Measurements from ENCODE around the gene PRSS48. TPM values are rescaled to one million over a fixed set of nuclear protein-coding genes. Genes with fewer than 3 reads are reported as not detected.

The PRSS48 gene
- not detected in 2 replicates for total RNA-seq

GRCh38 chr4:151276787-151277562, at the start of gene PRSS48:
Gene PRSS48, plus strand, starts transcription at chr4:151277161. Its CDS starts 12 bp downstream, at chr4:151277173.

DNA sequence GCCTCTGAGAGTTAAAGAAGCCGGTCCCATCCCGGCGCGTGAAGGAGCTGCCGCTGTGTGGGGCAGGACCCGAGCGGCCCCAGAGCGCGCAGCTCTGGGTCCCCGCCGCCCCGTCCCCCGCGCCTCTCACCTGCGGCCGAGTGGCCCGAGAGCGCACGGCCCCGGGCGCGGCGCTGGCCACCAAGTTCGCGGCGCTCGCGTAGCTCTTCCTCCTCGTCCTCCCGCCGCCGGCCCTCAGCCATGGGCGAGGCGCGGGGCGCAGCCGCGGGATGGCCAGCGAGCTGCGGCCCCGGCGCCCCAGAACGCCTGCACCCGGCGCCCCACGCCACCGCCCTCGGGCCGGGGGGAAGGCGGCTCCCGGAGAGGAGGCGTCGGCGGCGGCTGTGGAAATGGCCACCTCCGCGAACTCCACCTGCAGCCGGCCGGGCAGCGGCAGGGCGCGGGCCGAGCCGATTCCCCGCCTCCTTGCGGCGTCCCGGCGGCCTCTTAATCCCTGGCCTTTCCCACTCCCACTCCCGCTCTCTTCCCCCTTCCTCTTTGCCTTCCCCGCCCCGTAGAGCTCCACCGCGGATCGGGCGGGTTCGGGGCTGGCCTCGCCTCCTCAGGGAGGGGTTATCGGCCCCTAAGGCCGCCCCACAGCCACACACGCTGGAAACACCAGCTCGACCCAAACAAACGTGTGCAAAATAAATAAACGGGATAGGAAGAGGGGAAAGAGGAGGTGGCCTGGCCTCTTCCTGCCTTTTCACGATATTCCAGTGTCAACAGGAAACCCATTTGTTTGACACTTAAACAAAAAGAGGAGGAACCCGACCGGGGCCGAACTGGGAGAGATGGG, 48.4 kb downstream of the PRSS48 start, which contains the start of gene SH3D19:
TSS of gene SH3D19 (minus strand) at position 495 of the 838 bp plus-strand sequence. CDS start at position 242, 253 bp downstream.

Other genes starting within 250 kb of the PRSS48 start
- gene RPS3A, start 177.5 kb upstream of the PRSS48 start, total RNA-seq: 3,246 and 5,748 TPM in 2 replicates
- 11.8 and 19.8 TPM in 2 replicates for gene SH3D19, start 48.4 kb downstream of the PRSS48 start, total RNA-seq
- 0.08 and 2.6 TPM in 2 replicates for gene FHIP1A, start 132.0 kb downstream of the PRSS48 start, total RNA-seq

All from epithelial cell of alveolus of lung (primary cell).